ENCODE results near the gene AKIRIN1.
"Not testable (repeated sequence)": the region's sequence is repeated elsewhere in the genome, so short reads cannot be mapped to it uniquely, and the experiment has no call there.

Gene AKIRIN1

GRCh38 chr1:38990738-38991637 lies at the start of gene AKIRIN1:
TSS of gene AKIRIN1 (plus strand) at chr1:38991276. CDS start at chr1:38991381, 105 bp downstream.
- peak; percentile 98 for DNase-seq

- DNase-seq: no peak
Observed at GRCh38 chr1:38941527-38942019, 49.5 kb upstream of the AKIRIN1 start, which contains the start of gene RHBDL2. TSS of gene RHBDL2 (minus strand) at chr1:38941830. CDS start at chr1:38919212, 22,618 bp downstream.

GRCh38 chr1:38942664-38943428 lies 48.2 kb upstream of the AKIRIN1 start:
- no peak for DNase-seq

GRCh38 chr1:38944547-38944946 lies 46.5 kb upstream of the AKIRIN1 start:
- DNase-seq: no peak

GRCh38 chr1:38950553-38950952 lies 40.5 kb upstream of the AKIRIN1 start:
- DNase-seq: no peak

- no peak for DNase-seq
Observed at GRCh38 chr1:38953433-38953860, 37.6 kb upstream of the AKIRIN1 start.

- no peak for DNase-seq
Observed at GRCh38 chr1:38958967-38959366, 32.1 kb upstream of the AKIRIN1 start.

GRCh38 chr1:38962113-38962512 lies 29.0 kb upstream of the AKIRIN1 start:
- no peak for DNase-seq

- DNase-seq: peak; percentile 41
Observed at GRCh38 chr1:38962560-38962959, 28.5 kb upstream of the AKIRIN1 start.

- DNase-seq: no peak
Observed at GRCh38 chr1:38964140-38964548, 26.9 kb upstream of the AKIRIN1 start.

- not testable (repeated sequence) for DNase-seq
Observed at GRCh38 chr1:38973145-38973544, 17.9 kb upstream of the AKIRIN1 start.

GRCh38 chr1:38973659-38974437 lies 17.2 kb upstream of the AKIRIN1 start:
- DNase-seq: no peak

- not testable (repeated sequence) for DNase-seq
Observed at GRCh38 chr1:38977399-38978244, 13.5 kb upstream of the AKIRIN1 start.

GRCh38 chr1:38978245-38978542 lies 12.9 kb upstream of the AKIRIN1 start:
- not testable (repeated sequence) for DNase-seq

GRCh38 chr1:38979380-38979779 lies 11.7 kb upstream of the AKIRIN1 start:
- not testable (repeated sequence) for DNase-seq

- no peak for DNase-seq
Observed at GRCh38 chr1:38989979-38990378, 1.1 kb upstream of the AKIRIN1 start.

GRCh38 chr1:38990386-38990737 lies 714 bp upstream of the AKIRIN1 start:
- DNase-seq: no peak

GRCh38 chr1:38991638-38992411 lies 749 bp downstream of the AKIRIN1 start:
- DNase-seq: no peak

GRCh38 chr1:38992412-38993111 lies 1.5 kb downstream of the AKIRIN1 start:
- no peak for DNase-seq

GRCh38 chr1:38994196-38994595 lies 3.1 kb downstream of the AKIRIN1 start:
- no peak for DNase-seq
